ENCODE results near the gene RAPH1. TPM values are rescaled to one million over a fixed set of nuclear protein-coding genes. Genes with fewer than 3 reads are reported as not detected.

The RAPH1 gene
- total RNA-seq, 1 experiment from 2014 or later = 31.4 TPM

DNA sequence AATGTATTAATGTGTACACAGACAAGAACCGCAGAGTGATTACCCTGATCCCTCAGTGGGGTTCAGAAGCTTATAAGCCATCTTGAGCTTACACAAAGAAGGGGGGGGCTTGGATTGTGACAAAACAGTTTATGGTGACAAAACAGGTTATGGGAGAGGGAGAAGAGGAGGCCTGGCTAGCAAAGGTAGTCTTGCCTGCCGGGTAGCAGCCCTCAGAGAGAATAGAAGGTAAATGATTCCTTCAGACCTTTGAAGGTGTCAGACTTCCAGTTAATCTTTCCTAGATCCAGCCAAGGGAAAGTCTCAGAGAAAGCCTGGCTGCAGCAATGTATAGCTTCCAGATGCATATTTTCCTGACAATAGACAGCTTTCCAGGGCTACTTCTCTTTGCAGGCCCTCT, 44.6 kb upstream of the RAPH1 start:
- in situ Hi-C loops (cut with HindIII; ENCODE audit: low pct_unique_long_range_greater_than_20kb, low sequenced_read_pairs) (no loop called here), intact Hi-C loops (cut with micrococcal nuclease; ENCODE audit: unreplicated experiment) (no loop called here)
- no peaks in the 10 kb centered on the region for H3K36me3 ChIP-seq (ENCODE audit: control insufficient read depth, insufficient read depth, low read length)
- H3K4me3 ChIP-seq (ENCODE audit: low read depth in 2 of 2, low read length in 2 of 2) = no peak overlapping the region
- ChIA-PET POLR2A (no interaction called here), CTCF (no interaction called here)
- no peaks in the 10 kb centered on the region for H3K9me3 ChIP-seq (ENCODE audit: control insufficient read depth, insufficient read depth, low read depth, low read length)
- DNase-seq (ENCODE audit: low read depth, low spot score) (no peak), ATAC-seq (no peak)
- BruUV-seq (replicated peaks) = no TSS peak
- H3K4me1 ChIP-seq (ENCODE audit: control insufficient read depth, insufficient read depth, low read length) = no peaks in the 10 kb centered on the region
- TF ChIP-seq POLR2AphosphoS5 (IDR thresholded peaks at IDR 0.05; ENCODE audit: low read depth, low read length) (no peak), SIN3A (IDR thresholded peaks at IDR 0.05; ENCODE audit: borderline replicate concordance, insufficient read depth, low read depth, low read length) (no peak), TCF7L2 (IDR thresholded peaks at IDR 0.05; ENCODE audit: low read depth, low read length) (no peak)
- TF ChIP-seq, protein P1, sequence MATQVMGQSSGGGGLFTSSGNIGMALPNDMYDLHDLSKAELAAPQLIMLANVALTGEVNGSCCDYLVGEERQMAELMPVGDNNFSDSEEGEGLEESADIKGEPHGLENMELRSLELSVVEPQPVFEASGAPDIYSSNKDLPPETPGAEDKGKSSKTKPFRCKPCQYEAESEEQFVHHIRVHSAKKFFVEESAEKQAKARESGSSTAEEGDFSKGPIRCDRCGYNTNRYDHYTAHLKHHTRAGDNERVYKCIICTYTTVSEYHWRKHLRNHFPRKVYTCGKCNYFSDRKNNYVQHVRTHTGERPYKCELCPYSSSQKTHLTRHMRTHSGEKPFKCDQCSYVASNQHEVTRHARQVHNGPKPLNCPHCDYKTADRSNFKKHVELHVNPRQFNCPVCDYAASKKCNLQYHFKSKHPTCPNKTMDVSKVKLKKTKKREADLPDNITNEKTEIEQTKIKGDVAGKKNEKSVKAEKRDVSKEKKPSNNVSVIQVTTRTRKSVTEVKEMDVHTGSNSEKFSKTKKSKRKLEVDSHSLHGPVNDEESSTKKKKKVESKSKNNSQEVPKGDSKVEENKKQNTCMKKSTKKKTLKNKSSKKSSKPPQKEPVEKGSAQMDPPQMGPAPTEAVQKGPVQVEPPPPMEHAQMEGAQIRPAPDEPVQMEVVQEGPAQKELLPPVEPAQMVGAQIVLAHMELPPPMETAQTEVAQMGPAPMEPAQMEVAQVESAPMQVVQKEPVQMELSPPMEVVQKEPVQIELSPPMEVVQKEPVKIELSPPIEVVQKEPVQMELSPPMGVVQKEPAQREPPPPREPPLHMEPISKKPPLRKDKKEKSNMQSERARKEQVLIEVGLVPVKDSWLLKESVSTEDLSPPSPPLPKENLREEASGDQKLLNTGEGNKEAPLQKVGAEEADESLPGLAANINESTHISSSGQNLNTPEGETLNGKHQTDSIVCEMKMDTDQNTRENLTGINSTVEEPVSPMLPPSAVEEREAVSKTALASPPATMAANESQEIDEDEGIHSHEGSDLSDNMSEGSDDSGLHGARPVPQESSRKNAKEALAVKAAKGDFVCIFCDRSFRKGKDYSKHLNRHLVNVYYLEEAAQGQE (IDR thresholded peaks at IDR 0.05; ENCODE audit: insufficient read depth in 1 of 2, low read depth in 2 of 2, low read length in 1 of 2) = no peak
- TF ChIP-seq, protein P2, sequence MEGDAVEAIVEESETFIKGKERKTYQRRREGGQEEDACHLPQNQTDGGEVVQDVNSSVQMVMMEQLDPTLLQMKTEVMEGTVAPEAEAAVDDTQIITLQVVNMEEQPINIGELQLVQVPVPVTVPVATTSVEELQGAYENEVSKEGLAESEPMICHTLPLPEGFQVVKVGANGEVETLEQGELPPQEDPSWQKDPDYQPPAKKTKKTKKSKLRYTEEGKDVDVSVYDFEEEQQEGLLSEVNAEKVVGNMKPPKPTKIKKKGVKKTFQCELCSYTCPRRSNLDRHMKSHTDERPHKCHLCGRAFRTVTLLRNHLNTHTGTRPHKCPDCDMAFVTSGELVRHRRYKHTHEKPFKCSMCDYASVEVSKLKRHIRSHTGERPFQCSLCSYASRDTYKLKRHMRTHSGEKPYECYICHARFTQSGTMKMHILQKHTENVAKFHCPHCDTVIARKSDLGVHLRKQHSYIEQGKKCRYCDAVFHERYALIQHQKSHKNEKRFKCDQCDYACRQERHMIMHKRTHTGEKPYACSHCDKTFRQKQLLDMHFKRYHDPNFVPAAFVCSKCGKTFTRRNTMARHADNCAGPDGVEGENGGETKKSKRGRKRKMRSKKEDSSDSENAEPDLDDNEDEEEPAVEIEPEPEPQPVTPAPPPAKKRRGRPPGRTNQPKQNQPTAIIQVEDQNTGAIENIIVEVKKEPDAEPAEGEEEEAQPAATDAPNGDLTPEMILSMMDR (IDR thresholded peaks at IDR 0.05) = no peak
- H3K27ac ChIP-seq (ENCODE audit: low read length) = no peak overlapping the region
- no peaks in the 10 kb centered on the region for H3K27me3 ChIP-seq (ENCODE audit: control insufficient read depth, insufficient read depth, low read length)

DNA sequence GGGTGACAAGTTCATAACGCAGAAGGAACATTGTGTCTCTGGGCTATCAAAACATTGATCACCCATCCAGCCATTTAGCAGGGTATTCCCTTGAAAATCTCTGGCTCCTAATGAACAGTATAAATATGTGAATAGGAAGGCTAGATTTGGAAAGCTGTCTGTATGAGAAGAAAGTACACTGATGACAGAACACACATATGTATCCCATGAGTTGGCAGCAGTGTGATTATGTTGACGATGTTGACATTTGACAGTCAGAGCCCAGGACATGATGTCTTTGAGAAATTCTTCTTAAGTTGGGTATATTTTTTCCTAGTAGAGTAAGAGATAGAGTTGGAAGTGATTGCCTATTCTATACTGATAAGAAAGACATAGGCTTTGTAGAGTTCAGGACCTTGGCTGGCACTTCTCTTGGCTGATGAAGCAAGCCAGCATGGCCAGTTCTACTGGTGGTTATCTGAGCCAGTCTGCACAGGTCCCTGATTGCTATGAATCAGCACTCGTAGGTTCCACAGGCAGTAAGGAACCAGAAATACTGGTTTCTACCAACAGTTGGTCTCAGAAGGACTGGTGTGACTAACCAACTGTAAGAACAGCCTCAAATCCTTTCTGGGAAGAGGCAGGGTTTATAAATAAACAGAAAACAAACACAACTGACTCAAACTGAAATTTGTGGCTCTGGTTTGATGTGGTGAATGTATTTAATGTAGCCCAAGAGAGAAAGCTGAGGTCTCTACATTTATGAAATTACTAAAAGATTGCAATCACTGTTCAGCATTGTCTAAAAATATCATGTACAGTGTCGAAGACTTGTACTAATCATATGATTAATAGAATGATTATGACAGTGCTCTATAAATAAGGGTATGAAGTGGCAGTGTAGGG, 43.9 kb upstream of the RAPH1 start:
- no peak overlapping the region for H3K4me3 ChIP-seq (ENCODE audit: low read depth in 2 of 2, low read length in 2 of 2)
- no peaks in the 10 kb centered on the region for H3K9me3 ChIP-seq (ENCODE audit: control insufficient read depth, insufficient read depth, low read depth, low read length)
- DNase-seq (ENCODE audit: low read depth, low spot score) (no peak), ATAC-seq (no peak)
- in situ Hi-C loops (cut with HindIII; ENCODE audit: low pct_unique_long_range_greater_than_20kb, low sequenced_read_pairs) (no loop called here), intact Hi-C loops (cut with micrococcal nuclease; ENCODE audit: unreplicated experiment) (no loop called here)
- no TSS peak for BruUV-seq (replicated peaks)
- H3K27me3 ChIP-seq (ENCODE audit: control insufficient read depth, insufficient read depth, low read length) = no peaks in the 10 kb centered on the region
- ChIA-PET CTCF (no interaction called here), POLR2A (no interaction called here)
- H3K36me3 ChIP-seq (ENCODE audit: control insufficient read depth, insufficient read depth, low read length) = no peaks in the 10 kb centered on the region
- no peak for TF ChIP-seq TCF7L2 (IDR thresholded peaks at IDR 0.05; ENCODE audit: low read depth, low read length)
- TF ChIP-seq, protein P2 (IDR thresholded peaks at IDR 0.05) = no peak
- TF ChIP-seq POLR2AphosphoS5 (IDR thresholded peaks at IDR 0.05; ENCODE audit: low read depth, low read length) = no peak
- TF ChIP-seq, protein P1 (IDR thresholded peaks at IDR 0.05; ENCODE audit: insufficient read depth in 1 of 2, low read depth in 2 of 2, low read length in 1 of 2) = no peak
- TF ChIP-seq SIN3A (IDR thresholded peaks at IDR 0.05; ENCODE audit: borderline replicate concordance, insufficient read depth, low read depth, low read length) = no peak
- no peaks in the 10 kb centered on the region for H3K4me1 ChIP-seq (ENCODE audit: control insufficient read depth, insufficient read depth, low read length)
- no peak overlapping the region for H3K27ac ChIP-seq (ENCODE audit: low read length)

All from Panc1 (cell line).